SK-N-SH treated with all-trans-retinoic acid at 6 μM for 48 hours (cell line): ENCODE data around the gene SLC4A7.
A peak's percentile ranks its signal among the peaks of the same experiment; 100 is the strongest.

Experiments used
- ATAC-seq: fragments of 200-7000 bp; cut with Tn5 transposase; 3 replicates; pipeline ENCODE4 v1.9.1; 2020; ENCODE audit warnings: mild to moderate bottlenecking, moderate library complexity
- ARNTL ChIP-seq: fragments of 450-650 bp; formaldehyde crosslinking; IDR thresholded peaks from 2 replicates; pipeline ENCODE4 v1.5.0; 2020; ENCODE audit warnings: low read depth, mild to moderate bottlenecking, moderate library complexity, borderline replicate concordance
- BACH2 ChIP-seq: fragments of 250-450 bp; sonication (Bioruptor Pico); IDR thresholded peaks from 2 replicates; pipeline ENCODE4 v1.9.0; 2021; ENCODE audit warnings: mild to moderate bottlenecking, borderline replicate concordance
- CREB5 ChIP-seq: fragments of 250-450 bp; sonication (Bioruptor Pico); IDR thresholded peaks from 2 replicates; pipeline ENCODE4 v1.5.1; 2020; ENCODE audit warnings: low read depth, mild to moderate bottlenecking, moderate library complexity
- CSDC2 ChIP-seq: fragments of 250-450 bp; sonication (Bioruptor Pico); IDR thresholded peaks from 2 replicates; pipeline ENCODE4 v1.5.0; 2020; ENCODE audit warnings: mild to moderate bottlenecking, moderate library complexity
- CSRNP3 ChIP-seq: fragments of 250-450 bp; sonication (Bioruptor Pico); IDR thresholded peaks from 2 replicates; pipeline ENCODE4 v1.5.1; 2021; ENCODE audit warnings: mild to moderate bottlenecking, moderate library complexity
- ESRRG ChIP-seq: fragments of 250-450 bp; sonication (Bioruptor Pico); IDR thresholded peaks from 2 replicates; pipeline ENCODE4 v1.6.1; 2021; ENCODE audit warnings: mild to moderate bottlenecking
- GLIS3 ChIP-seq: fragments of 250-450 bp; sonication (Bioruptor Pico); IDR thresholded peaks from 2 replicates; pipeline ENCODE4 v1.5.0; 2020; ENCODE audit warnings: mild to moderate bottlenecking, moderate library complexity
- ISL1 ChIP-seq: fragments of 250-450 bp; sonication (Bioruptor Pico); IDR thresholded peaks from 2 replicates; pipeline ENCODE4 v2.1.2; 2022; ENCODE audit warnings: mild to moderate bottlenecking, moderate library complexity
- OSR1 ChIP-seq: fragments of 250-450 bp; sonication (Bioruptor Pico); IDR thresholded peaks from 2 replicates; pipeline ENCODE4 v1.8.0; 2022; ENCODE audit warnings: moderate library complexity, mild to moderate bottlenecking, inconsistent platforms
- PATZ1 ChIP-seq: fragments of 250-450 bp; sonication (Bioruptor Pico); IDR thresholded peaks from 2 replicates; pipeline ENCODE4 v1.8.0; 2020; ENCODE audit warnings: mild to moderate bottlenecking, moderate library complexity, borderline replicate concordance
- PPARA ChIP-seq: fragments of 250-450 bp; sonication (Bioruptor Pico); IDR thresholded peaks from 2 replicates; pipeline ENCODE4 v1.5.0; 2020; ENCODE audit warnings: mild to moderate bottlenecking, borderline replicate concordance
- RARB ChIP-seq: fragments of 250-450 bp; sonication (Bioruptor Pico); IDR thresholded peaks from 2 replicates; pipeline ENCODE4 v1.8.0; 2021; ENCODE audit warnings: mild to moderate bottlenecking, moderate library complexity
- SNAI2 ChIP-seq: fragments of 250-450 bp; sonication (Bioruptor Pico); IDR thresholded peaks from 2 replicates; pipeline ENCODE4 v1.5.0; 2020; ENCODE audit warnings: mild to moderate bottlenecking, moderate library complexity
- TCF4 ChIP-seq: fragments of 250-450 bp; sonication (Bioruptor Pico); IDR thresholded peaks from 2 replicates; pipeline ENCODE4 v1.8.0; 2021; ENCODE audit warnings: mild to moderate bottlenecking, moderate library complexity, borderline replicate concordance
- TOX ChIP-seq: fragments of 250-450 bp; sonication (Bioruptor Pico); IDR thresholded peaks from 2 replicates; pipeline ENCODE4 v1.8.0; 2021; ENCODE audit warnings: mild to moderate bottlenecking, moderate library complexity, borderline replicate concordance
- TSHZ2 ChIP-seq: fragments of 250-450 bp; sonication (Bioruptor Pico); IDR thresholded peaks from 2 replicates; pipeline ENCODE4 v1.5.0; 2020; ENCODE audit warnings: mild to moderate bottlenecking, moderate library complexity
- ZC3H10 ChIP-seq: fragments of 250-450 bp; sonication (Bioruptor Pico); IDR thresholded peaks from 2 replicates; pipeline ENCODE4 v1.5.1; 2021; ENCODE audit warnings: mild to moderate bottlenecking, moderate library complexity
- ZFP3 ChIP-seq: fragments of 250-450 bp; sonication (Bioruptor Pico); IDR thresholded peaks from 2 replicates; pipeline ENCODE4 v1.5.0; 2020; ENCODE audit warnings: mild to moderate bottlenecking, moderate library complexity
- ZFP30 ChIP-seq: fragments of 450-650 bp; formaldehyde crosslinking; IDR thresholded peaks from 2 replicates; pipeline ENCODE4 v1.5.0; 2022; ENCODE audit warnings: mild to moderate bottlenecking, moderate library complexity
- ZNF565 ChIP-seq: fragments of 450-650 bp; formaldehyde crosslinking; conservative IDR thresholded peaks from 2 replicates; pipeline ENCODE4 v1.5.0; 2020; ENCODE audit warnings: low read depth, mild to moderate bottlenecking, moderate library complexity
- ZNF70 ChIP-seq: fragments of 450-650 bp; formaldehyde crosslinking; IDR thresholded peaks from 2 replicates; pipeline ENCODE4 v1.5.0; 2020; ENCODE audit warnings: mild to moderate bottlenecking, moderate library complexity
- ZNF8 ChIP-seq: fragments of 450-650 bp; formaldehyde crosslinking; IDR thresholded peaks from 2 replicates; pipeline ENCODE4 v1.5.0; 2020; ENCODE audit warnings: mild to moderate bottlenecking, moderate library complexity

Gene SLC4A7

GRCh38 chr3:27503526-27503925 is 19.3 kb upstream of the SLC4A7 start:
- TF ChIP-seq RARB (CRISPR knock-in tag) (no peak), OSR1 (CRISPR knock-in tag) (no peak), ISL1 (CRISPR knock-in tag) (peak; percentile 48)
- ATAC-seq, result peak; percentile 83

GRCh38 chr3:27501759-27502158 is 17.6 kb upstream of the SLC4A7 start:
- TF ChIP-seq ZC3H10 (CRISPR knock-in tag), result no peak
- TF ChIP-seq TCF4, result no peak
- no peak for TF ChIP-seq ZFP30 (CRISPR knock-in tag)
- TF ChIP-seq PPARA, result no peak
- no peak for TF ChIP-seq ZNF70 (CRISPR knock-in tag)
- no peak for TF ChIP-seq BACH2 (CRISPR knock-in tag)
- TF ChIP-seq ZFP3 (CRISPR knock-in tag), result no peak
- no peak for TF ChIP-seq ZNF565 (CRISPR knock-in tag)
- TF ChIP-seq OSR1 (CRISPR knock-in tag), result no peak
- TF ChIP-seq ARNTL (CRISPR knock-in tag), result no peak
- TF ChIP-seq CSRNP3, result no peak
- no peak for TF ChIP-seq SNAI2 (CRISPR knock-in tag)
- no peak for TF ChIP-seq TOX
- TF ChIP-seq ESRRG (CRISPR knock-in tag), result no peak
- TF ChIP-seq ZNF8 (CRISPR knock-in tag), result no peak
- TF ChIP-seq PATZ1 (CRISPR knock-in tag), result no peak

GRCh38 chr3:27500986-27501385 is 16.8 kb upstream of the SLC4A7 start:
- TF ChIP-seq TSHZ2 (CRISPR knock-in tag) (no peak), ZNF565 (CRISPR knock-in tag) (no peak), ZNF8 (CRISPR knock-in tag) (no peak), OSR1 (CRISPR knock-in tag) (no peak), ZFP3 (CRISPR knock-in tag) (no peak), ZC3H10 (CRISPR knock-in tag) (no peak), GLIS3 (CRISPR knock-in tag) (no peak)
- ATAC-seq, result no peak

More at GRCh38 chr3:27501759-27502158, 17.6 kb upstream of the SLC4A7 start:
- ATAC-seq, result no peak

- ATAC-seq, result no peak
- TF ChIP-seq ISL1 (CRISPR knock-in tag) (peak; percentile 42; the same call in 1 of the 2 replicates), CREB5 (CRISPR knock-in tag) (no peak)
Observed at GRCh38 chr3:27500035-27500434, 15.9 kb upstream of the SLC4A7 start.

GRCh38 chr3:27494784-27495183 is 10.6 kb upstream of the SLC4A7 start:
- TF ChIP-seq CSDC2, result no peak

More at GRCh38 chr3:27494784-27495183, 10.6 kb upstream of the SLC4A7 start:
- ATAC-seq, result no peak
